Stimulated activated CD8-positive, alpha-beta memory T cell treated with anti-CD3 and anti-CD28 coated beads, Interleukin-2, amount 100 ng/mL, for 48 hours (primary cell): ENCODE data around the gene ZNF597.

Experiments used
- DNase-seq, 2 donors: peaks; one replicate each; pipeline ENCODE4 v3.0.0-alpha.2; 2020; ENCODE audit warnings: low read depth in 2 of 2

The ZNF597 gene, protein sequence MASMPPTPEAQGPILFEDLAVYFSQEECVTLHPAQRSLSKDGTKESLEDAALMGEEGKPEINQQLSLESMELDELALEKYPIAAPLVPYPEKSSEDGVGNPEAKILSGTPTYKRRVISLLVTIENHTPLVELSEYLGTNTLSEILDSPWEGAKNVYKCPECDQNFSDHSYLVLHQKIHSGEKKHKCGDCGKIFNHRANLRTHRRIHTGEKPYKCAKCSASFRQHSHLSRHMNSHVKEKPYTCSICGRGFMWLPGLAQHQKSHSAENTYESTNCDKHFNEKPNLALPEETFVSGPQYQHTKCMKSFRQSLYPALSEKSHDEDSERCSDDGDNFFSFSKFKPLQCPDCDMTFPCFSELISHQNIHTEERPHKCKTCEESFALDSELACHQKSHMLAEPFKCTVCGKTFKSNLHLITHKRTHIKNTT

DNA sequence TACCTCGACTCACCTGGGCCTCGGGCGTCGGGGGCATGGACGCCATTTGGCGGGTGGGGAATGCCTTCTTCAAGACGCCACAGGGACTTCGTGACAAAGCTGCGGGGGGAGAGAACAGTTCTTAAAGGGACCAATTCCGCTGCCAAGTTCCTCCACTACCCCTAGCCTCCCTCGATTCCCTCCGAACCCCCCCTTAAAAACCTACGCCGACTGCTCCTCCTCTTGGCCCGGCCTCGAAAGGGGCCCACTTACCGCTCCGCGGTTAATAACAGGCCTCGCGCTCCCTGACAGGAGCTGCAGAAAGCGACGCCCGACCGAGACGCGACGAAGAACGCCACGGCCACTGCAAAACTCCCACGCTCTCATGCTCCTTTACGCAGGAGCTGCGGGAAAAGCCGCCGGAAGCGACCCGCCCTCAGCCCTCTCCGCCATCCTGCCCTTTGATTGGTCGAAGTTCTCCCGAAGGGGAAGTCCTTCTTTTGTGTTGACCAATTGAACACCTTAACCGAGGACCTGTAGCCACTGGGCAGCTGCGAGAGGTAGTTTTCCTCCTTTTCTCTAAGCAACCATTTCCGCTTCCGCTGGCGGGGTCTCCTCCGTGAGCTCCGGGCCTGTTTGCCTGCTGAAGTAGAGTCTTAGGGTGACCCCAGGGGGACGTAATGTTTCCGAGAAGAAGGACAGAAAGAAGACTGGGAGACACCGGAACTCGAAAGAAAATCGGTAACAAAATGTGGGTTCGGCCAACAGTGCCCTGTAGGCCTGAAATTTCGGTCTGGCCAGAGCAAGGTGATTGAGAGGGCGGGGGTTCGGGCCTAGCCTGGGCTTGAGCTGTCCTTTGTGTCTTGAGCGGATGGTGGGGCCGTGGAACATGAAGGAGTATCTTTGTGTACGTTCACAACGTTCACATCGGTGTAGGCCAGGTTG, at the start of gene ZNF597, which contains the start of gene NAA60:
Gene ZNF597 (minus strand): TSS at position 397 of the 924 bp plus-strand sequence. CDS start 351 bp downstream, at position 46.
Gene NAA60 (plus strand): TSS at position 573 of the 924 bp plus-strand sequence. CDS start 32,548 bp downstream, outside the sequence.
- DNase-seq = peak; percentile 64 to 70

- no peak for DNase-seq
These were observed 49.1 kb upstream of the ZNF597 start for GRCh38 chr16:3492356-3492755.

DNA sequence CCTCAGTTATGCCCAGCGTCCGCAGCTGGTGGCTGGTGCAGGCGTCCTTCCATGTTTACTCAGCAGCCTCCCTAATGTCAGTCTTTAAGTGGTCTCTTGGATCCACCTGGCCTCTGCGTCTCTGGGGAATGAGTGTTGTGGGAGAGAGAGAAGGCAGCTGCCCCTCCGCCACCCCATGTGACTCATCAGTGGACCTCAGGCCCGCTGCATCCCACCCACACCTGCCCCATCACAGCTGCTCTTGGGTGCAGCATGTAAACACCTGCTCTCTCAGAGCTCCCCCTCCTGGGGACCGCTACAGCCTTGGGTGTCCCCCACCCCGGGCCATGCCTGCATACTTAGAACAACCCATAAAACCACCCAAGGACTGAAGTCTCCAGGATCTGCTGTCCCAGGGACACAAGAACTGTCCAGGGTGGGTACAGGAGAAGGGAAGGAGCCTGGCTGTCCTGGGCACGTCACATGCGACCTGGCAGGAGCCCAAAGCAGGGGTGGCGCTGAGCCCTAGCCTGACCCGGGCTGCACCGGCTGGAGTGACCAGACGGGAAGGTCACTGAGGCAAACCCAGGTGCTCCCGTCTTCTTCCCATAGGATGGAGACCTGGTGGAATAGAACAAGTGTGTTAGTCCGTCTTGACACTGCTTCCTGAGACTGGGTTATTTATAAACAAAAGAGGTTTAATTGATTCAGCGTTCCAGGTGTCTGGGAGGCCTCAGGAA, 47.8 kb upstream of the ZNF597 start:
- no peak for DNase-seq

DNA sequence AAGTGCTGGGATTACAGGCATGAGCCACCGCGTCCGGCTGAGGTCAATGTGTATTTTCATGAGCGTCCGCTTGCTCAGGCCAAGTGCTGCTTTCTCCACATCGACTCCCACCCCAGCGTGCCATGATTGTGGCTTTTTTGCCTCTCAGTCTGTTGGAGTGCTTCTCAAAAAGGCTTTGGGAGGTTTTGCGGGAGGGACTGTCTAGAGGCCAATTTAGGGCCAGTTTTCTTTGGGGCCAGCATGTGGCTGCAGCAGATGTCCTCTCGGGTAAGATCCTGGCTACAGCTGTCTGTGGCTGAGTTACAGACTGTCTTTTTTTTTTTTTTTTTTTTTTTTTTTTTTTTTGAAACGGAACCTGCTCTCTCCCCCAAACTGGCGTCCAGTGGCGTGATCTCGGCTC, 45.5 kb upstream of the ZNF597 start:
- DNase-seq = no peak

GRCh38 chr16:3487521-3488410, 44.5 kb upstream of the ZNF597 start:
- DNase-seq = no peak

- DNase-seq = no peak
These were observed 43.4 kb upstream of the ZNF597 start for GRCh38 chr16:3486506-3487215.

GRCh38 chr16:3485821-3486505, 42.7 kb upstream of the ZNF597 start:
- DNase-seq = no peak

- no peak for DNase-seq
These were observed 41.9 kb upstream of the ZNF597 start for GRCh38 chr16:3485097-3485745.

- DNase-seq = no peak
These were observed 41.2 kb upstream of the ZNF597 start for GRCh38 chr16:3484318-3485096.

DNA sequence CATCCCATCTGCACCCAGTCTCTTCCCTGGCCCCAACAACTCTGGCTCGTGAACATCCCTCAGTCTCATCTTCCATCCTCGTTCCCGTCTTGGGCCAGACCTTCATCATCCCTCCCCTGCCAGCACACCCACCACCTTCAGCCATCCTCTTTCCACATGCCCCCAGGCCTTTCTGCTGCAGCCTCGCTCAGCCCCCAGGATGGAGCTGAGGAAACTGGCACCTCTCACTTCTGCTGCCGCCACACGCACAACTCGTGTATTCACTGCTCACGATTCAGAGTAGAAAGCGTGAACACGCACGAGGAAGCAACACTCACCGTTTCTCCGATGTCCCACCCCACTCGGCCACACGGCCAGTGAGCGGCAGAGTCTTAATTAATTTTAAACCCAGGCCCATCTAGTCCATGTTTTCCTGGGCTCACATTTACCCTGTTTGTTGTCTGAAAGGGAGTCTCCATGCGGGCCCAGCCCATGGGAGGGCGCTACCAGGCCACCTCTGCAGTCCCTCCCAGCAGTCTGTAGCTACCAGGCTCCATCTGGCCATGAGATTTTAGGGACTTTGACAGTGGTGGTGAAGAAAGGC, 39.4 kb upstream of the ZNF597 start:
- DNase-seq = no peak

- DNase-seq = no peak
These were observed 38.7 kb upstream of the ZNF597 start for GRCh38 chr16:3481696-3482658.

DNA sequence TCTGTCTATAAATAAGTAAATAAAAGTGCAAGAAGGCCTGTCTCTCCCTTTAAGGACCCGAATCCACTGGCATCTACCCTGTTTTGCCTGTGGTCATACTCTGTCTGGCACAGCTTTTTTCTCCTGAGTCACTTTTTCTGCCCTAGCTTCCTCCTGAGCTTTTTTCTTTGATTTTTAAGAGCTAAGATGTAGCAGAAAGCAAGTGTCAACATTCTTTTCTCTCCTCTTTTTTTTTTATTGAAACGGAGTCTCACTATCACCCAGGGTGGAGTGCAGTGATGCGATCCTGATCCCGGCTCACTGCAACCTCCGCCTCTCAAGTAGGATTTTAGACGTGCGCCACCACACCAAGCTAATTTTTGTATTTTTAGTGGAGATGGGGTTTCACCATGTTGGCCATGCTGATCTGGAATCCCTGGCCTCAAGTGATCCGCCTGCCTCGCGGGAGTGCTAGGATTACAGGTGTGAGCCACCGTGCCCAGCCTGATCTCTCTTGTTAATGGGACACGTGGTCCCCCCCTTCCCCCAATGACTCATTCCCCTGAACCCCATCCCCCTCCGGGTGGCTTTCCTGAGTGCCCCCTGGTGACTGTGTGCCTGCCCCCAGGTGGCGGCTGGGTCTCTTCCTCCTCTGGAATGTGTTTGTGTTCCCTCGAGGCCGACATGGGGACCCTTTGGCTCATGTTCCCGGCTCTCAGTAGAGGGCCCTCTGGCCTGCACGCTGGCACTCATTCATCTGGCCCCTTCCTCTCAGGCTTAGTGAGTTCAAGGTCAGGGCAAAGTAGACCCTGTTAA, 37.8 kb upstream of the ZNF597 start:
- no peak for DNase-seq

DNA sequence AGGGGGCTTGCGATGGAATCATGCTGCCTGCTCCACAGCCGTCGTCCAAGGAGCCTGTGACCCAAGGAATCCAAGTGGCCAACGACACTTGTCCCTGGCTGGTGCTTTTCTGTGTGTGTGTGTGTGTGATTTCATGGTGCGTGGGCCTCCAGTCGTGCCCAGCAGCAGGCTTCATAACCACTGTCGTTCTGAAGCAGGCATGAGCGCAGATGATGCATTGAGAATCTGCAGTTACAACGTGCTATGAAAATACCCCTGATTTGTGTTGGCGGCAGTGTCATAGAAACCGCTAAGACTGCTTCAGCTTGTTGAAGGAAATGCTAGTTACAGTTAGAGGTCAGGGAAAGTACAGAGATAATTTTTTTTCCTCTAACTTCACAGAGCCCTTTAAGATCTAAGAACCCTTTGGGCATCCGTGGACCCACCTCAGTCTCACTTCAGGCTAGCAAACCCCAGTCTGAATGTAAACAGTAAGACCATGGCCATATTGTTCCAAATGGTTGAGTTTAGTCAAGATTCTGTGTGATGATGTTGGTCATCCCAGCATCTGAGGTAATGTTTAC, 36.4 kb upstream of the ZNF597 start:
- no peak for DNase-seq

GRCh38 chr16:3478242-3478925, 35.1 kb upstream of the ZNF597 start:
- no peak for DNase-seq

- DNase-seq = no peak
These were observed 33.1 kb upstream of the ZNF597 start for GRCh38 chr16:3476409-3476808.
